Activated naive CD4-positive, alpha-beta T cell (primary cell): ENCODE results near the gene JADE2.
"Not testable (repeated sequence)": the region's sequence is repeated elsewhere in the genome, so short reads cannot be mapped to it uniquely, and the experiment has no call there.

Experiments
- DNase-seq, 4 experiments: peaks; one replicate each; lab custom pipeline; 2025; lab: John Stamatoyannopoulos, UW

JADE2 gene

DNA sequence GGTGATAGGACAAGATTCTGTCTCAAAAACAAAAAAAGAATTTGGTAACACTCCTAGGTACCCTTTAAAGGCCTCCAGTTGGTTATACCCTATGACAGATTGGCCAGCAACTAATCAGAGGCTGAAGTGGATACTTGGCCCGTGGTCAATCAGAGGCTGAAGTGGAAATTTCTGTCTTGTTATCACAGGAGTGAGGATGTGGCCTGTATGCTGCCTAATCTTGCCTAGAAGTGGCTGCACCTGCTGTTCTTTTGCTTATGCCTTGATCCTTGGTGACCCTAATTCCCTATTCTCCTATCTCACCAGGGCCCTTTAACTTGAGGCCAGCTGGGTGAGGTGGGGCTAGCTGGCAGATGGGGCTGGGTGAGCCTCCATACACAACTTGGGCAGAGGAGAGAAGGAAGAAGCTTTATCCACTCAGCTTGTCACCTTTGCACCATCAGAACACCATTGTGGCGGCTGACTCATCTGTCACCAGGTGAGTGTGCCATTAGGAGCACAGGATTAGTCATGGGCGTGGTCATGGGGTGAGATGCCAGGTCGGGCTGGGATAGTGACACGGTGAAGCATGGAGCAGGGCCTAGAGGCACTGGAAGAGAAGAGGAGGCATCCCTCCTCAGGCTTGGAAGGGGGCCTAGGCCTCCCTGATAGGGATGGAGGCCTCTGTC, 65.7 kb downstream of the JADE2 start:
- DNase-seq: no peak

DNA sequence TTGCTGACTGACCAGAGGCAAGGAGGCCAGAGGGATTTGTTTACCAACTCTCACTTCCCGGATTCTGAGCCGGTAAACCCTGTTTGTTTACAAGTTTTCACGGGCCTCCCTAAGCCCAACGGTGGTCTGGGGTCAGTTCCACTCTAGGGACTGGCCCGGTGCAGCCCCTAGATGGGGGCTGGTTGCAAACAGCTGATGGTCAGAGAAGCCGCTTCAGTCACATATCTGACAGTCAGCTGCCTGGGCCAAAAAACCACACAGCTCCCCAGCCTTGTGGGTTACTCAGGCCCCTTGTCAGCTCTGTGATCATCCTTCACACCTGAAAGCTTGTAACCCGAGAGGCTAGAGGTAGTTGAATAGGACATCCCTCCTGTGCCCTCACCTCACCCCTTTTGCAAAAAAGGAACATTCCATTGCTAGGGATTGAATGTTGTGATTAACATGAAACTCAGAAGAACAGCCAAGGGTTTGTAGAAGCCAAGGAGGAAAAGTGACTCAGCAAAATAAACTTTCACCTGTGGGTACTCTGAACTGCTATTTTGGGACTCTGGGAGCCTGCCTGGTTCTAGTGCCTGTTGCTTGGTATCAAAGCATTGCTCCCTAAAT, 66.8 kb downstream of the JADE2 start:
- DNase-seq: no peak

DNA sequence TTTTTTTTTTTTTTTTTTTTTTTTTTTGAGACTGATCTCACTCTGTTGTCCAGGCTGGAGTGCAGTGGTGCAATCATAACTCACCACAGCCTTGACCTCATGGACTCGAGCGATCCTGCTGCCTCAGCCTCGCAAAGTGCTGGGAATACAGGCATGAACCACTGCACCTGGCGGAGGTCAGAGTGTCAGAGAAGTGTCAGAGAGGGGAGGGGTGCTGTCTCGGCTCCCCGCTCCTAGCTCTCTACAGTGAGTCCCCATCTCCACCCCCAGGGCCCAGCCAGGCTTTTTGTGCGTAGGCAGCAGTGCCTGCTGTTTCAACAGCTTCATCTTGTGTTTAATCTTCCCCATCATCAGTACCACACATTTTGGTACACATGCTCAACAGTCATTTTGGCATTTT, 68.9 kb downstream of the JADE2 start:
- no peak for DNase-seq

DNA sequence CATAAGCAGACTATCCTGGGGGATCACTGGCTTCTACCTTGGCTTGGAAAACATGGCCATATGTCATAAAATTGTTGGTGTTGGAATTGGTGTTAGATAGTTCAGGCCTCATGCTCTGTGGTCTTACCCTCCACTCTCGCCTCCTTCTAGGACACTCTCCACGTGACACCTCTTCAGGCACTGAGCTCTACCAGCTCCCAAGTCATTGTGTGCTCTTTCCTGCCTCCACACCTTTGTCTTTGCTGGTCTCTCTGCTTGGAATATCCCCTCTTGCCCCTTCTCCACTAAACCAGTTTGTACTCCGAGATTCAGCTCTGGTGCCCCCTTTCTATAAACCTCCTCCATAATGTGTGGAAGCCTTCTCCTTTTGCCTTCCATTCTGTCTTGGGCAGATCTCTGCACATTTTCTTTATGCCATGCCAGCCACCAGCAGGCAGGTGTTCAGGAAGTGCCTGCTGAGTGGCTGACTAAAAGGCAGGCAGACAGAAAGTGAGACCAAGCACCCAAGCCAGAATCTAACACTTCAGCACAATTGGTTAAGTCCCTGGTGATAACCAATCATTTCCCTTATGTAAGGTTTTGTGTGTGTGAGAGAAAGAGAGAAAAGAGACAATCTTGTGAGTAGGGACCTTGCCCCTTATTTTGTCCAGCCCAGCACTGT, 69.5 kb downstream of the JADE2 start:
- DNase-seq: no peak

DNA sequence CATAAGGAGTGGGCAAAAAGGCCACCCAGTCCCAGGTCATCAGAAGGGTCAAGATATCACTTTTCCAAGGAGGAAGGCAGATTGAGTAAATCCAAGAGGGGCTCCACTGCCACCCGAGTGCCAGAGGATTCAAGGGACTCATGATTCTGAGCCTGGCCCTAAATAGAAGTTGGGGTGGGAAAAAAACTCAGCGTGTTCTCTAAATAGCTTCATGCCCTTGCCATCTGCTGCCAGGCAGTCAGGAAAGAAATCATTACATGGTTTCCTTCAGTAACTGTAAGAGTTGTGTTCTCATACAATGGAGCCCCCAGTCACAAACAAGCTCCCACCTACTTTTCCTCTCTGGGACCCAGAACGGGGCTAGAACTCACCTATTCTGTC, 70.0 kb downstream of the JADE2 start:
- DNase-seq: no peak

- DNase-seq: not testable (repeated sequence)
Observed at GRCh38 chr5:134599820-134600219, 74.3 kb downstream of the JADE2 start.

DNA sequence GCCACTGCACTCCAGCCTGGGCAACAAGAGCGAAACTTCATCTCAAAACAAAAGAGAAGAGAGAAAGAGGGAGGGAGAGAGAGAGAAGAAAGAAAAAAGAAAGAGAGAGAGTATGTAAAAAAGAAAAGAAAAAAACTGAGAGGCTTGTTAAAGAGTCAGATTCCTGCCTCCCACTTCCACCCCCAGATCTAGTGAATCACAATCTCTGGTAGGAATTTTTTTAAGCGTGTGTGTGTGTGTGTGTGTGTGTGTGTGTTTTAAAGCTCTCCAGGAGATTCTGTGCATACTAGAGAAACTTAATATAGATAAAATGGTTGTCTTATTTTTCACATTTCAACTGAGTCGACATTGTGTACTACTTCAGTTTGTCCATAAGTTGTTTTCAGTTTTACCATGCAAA, 75.1 kb downstream of the JADE2 start:
- DNase-seq: no peak

- no peak for DNase-seq
Observed at GRCh38 chr5:134603059-134603458, 77.6 kb downstream of the JADE2 start.

GRCh38 chr5:134604908-134605307, 79.4 kb downstream of the JADE2 start:
- no peak for DNase-seq

- DNase-seq: no peak
Observed at GRCh38 chr5:134606726-134607125, 81.3 kb downstream of the JADE2 start.

DNA sequence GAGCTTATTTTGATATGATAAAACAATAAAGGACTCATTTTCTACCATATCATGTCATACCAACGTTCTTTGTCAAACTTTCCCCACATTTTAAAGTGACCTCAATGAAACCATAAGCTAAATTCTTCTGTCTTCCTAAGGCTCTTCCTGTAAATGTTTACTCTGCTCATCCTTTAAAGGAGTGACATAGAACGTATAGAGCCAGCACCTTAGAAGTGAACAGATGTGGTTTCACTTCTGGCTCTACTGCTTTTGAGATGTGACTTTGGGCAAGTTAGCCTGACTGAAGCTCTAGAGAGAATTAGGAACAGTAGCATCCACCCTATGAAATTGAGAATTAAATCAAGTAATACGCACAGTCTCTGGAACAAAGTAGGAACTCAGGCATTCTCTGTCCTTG, 83.1 kb downstream of the JADE2 start:
- no peak for DNase-seq

GRCh38 chr5:134609232-134609851, 83.9 kb downstream of the JADE2 start:
- no peak for DNase-seq

GRCh38 chr5:134610725-134611124, 85.3 kb downstream of the JADE2 start:
- DNase-seq: no peak

DNA sequence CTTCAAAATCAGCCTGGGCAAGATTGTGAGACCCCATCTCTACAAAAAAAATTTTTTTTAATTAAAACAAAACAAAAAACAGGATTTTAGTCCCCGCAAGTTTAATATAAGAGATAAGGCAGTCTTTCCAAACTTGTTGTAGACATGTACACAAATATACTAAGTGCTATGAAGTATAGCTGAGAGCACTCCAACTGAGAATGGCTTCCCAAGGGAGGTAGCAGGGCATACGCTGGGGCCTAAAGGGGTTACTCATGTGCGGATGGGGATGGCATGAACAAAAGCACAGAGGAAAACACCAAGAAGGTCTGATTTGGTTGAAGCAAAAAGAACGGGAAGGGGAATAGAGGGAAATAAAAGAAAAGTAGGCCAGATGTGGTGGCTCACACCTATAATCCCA, 86.0 kb downstream of the JADE2 start:
- no peak for DNase-seq

DNA sequence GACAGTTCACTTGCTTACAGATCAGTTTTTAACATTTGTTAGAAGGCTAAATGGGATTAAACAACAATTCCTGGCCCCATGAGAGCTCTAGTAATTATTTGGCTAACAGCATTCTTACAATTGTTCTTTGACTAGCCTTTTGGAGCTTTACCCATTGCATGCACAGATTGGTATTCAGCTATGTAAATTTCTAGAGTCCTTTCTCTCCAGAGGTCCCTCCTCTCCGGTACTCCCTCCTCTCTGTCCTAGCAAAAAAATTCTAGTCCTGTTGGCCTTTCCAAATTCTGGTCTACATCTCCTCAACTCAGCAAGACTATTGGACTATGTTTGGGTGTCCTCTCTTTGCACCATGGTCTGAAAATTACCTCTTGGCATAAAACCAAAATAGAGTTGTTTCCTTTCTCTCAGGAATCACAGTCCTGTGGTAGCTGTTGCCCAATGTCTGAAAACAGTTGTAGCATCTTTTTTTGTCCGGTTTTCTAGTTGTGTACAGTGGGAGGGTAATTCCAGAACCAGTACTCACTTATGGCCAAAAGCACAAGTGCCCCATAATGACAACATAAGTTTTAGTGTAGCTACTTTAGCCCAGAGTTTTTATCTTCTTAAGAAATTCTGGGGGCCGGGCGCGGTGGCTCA, 89.1 kb downstream of the JADE2 start:
- no peak for DNase-seq

GRCh38 chr5:134620634-134621033, 95.2 kb downstream of the JADE2 start:
- DNase-seq: no peak

- DNase-seq: no peak
Observed at GRCh38 chr5:134625559-134625958, 100.1 kb downstream of the JADE2 start.

DNA sequence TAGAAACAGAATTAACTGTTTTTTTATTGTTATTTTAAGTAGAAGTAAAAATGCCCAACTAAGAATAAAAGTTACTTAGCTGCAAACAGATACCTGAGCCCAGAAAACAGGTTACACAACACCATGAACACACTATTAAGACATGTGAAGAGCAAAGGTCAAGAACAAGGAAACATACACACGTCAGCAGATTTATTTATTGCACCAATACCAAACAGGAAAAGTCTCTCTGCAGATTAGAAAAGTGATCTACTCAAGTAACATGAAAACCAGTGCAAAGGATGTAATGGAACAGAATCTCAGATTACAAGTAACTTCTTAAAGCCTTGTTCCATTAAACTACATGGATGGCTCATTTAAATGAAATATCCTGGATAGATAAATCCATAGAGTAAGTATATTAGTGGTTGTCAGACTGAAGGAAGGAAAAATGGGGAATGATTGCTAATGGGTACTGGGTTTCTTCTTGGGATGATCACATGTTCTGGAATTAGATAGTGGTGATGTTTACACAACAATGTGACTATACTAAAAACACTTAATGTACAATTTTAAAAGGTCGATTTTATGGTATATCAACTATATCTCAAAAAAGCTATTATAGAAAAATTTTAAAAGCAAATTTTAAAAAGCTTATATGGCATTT, 101.0 kb downstream of the JADE2 start:
- no peak for DNase-seq
